SK-MEL-5 (cell line): Measurements from ENCODE around the gene KRT34. TPM values are rescaled to one million over a fixed set of nuclear protein-coding genes. Genes with fewer than 3 reads are reported as not detected.
A peak's percentile ranks its signal among the peaks of the same experiment; 100 is the strongest.
"Not testable (repeated sequence)": the region's sequence is repeated elsewhere in the genome, so short reads cannot be mapped to it uniquely, and the experiment has no call there.

Source experiments
- DNase-seq: peaks from one replicate; pipeline ENCODE4 v3.0.0-alpha.2; 2016; ENCODE audit warnings: low read depth, low spot score
- in situ Hi-C: cut with HindIII; loops from 2 replicates; pipeline ENCODE4 v1.10.0; 2016; ENCODE audit warnings: low sequenced_read_pairs, high pct_unique_total_duplicates, low pct_unique_long_range_greater_than_20kb
- total RNA-seq: library from RNA; depleted of rRNA; stranded (reverse); fragments of >200 nt; shearing (Covaris generic); gene quantifications from 2 replicates; pipeline ENCODE4 v1.2.3, GENCODE V29; 2014

KRT34 gene
- total RNA-seq, 1 experiment from 2014 or later: not detected

DNA sequence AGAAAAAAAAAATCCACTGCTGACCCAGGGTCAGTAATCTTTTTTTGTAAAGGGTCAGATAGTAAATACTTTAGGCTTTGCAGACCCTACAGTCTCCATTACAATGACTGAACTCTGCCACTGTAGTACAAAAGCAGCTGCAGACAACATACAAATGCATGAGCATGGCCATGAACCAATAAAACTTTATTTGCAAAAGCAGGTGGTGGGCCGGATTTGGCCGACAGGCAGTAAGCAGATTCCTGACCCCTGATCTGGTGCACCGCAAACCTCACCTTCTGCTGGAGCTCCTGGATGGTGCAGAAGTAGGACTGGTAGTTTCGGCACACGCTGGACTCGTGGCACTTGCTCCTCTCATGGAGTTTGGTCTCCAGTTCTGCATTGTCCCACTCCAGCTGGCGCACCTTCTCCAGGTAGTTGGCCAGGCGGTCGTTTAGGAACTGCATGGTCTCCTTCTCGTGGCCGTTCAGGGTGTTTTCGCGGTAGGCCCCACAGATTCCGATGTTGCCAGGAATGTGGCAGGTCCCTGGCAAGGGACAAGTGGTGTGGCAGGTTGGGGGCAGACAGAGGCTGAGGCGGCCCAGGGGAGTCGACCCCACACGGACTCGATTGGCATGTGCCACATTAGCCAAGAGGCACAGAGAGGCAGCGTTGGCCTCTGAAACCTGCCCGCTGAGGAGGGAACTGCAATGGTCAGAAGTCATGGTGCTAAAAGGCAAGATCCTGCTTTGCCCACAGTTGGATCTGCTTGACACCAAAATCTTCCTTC is 29.1 kb upstream of the KRT34 start:
- DNase-seq: no peak
- in situ Hi-C loops: no loop called here

DNA sequence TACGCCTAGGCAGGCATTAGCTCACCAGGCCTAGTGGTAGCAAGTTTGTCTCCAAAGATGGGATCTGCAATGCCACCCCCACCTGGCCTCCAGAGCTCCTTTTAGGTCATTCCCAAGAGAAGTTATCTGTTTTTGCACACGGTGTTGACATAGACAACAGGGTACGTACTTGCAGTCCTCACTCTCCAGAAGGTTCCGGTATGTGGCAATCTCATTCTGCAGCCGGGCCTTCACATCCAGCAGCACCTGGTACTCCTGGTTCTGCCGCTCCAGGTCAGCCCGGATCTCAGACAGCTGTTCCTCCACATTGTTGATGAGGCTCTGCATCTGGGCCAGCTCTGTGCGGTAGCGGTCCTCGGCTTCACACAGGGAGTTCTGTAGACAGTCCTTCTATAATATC is 25.1 kb upstream of the KRT34 start:
- DNase-seq: no peak
- in situ Hi-C loops: no loop called here

DNA sequence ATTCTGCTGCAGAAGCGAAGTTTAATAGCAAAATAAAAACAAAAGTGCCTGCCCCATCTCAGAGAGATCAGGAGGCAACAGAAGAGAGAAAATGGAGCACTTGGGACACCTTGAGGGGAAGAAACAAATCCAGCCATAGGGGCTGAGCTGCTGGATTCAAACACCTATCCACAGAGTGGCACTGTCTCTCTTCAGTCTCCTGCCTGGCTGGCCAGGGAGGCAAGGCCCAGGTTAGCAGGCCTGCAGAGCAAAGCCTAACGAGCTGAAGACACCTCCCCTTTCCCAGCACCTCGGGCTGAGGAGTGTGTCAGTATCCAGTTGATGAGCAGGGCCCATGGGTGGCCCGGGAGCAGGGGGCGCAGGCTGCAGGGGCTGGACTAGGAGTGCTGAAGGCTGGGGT is 24.1 kb upstream of the KRT34 start:
- in situ Hi-C loops: no loop called here
- no peak for DNase-seq

DNA sequence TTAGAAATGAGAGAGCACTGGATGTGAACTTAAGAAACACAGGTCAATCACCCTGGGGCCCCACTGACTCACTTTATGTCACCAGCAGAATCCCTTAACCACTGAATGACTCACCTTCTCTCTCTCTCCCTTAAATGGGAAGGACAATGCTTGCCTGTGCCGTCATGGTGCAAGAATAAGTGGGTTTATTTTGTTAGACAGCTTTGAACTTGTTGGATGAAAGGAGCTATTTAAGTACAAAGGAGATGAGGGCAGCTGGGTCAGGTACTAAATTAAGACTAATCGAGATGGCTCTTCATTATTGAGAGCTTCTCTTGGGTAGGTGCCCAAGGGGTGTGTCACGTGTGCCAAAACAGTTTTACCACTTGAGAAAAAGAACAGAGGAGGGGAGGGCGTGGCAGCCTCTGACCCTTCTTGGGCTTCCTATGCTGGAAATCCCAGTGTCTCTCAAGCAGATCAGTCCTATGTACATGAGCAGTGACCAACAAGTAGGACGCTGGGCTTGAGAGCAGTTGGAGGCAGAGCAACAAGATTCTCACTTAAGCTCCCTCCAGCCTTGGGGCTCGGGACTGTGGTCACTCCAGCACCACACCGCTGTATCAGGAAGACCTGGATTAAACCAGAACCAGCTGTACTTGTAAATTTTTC is 22.0 kb upstream of the KRT34 start:
- in situ Hi-C loops: no loop called here
- peak; percentile 76 for DNase-seq

DNA sequence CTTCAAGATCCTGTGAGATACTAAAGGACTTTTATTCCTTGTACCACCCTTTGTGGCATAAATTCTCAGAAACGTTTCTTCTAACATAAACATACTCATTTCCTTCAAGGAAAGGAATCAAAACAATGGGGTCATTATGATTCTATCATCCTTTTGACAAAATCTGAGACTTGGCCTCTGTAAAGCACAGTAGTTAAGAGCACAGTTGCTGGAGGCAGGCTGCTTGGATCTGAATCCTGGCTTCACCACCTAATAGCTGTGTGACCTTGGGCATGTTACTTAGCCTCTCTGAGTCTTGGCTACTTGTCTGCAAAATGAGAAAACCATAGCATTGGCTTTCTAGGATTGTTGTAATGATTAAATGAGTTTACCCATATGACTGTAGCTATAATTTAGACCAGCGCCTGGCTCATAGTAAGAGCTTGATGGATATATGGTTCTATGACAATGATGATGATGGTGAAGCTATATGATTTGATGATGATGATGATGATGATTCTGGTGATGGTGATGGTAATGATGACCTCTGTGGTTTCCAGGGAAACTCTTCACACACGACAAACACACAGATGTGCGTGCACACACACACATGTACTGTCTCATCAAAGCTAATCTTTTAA is 21.4 kb upstream of the KRT34 start:
- peak; percentile 49 for DNase-seq
- in situ Hi-C loops: no loop called here

DNA sequence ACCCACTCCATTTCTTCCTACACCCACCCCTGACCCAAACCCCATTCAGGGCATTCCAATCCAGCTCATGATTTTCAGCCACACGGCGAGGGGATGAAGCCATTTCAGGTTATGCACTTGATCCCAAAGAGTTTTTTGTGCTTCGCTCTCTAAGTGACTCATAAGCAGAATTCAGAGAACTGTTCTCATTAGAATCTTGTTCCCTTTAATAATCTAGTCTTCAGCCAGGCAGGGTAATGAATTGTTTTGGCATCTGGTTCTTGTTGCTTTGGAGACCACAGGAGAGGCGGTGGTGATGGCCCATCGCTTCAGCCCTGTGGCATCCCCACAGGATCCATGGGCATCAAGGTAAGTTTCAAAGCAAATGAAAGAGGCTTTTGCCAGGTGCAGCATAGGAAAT is 20.1 kb upstream of the KRT34 start:
- in situ Hi-C loops: no loop called here
- no peak for DNase-seq

DNA sequence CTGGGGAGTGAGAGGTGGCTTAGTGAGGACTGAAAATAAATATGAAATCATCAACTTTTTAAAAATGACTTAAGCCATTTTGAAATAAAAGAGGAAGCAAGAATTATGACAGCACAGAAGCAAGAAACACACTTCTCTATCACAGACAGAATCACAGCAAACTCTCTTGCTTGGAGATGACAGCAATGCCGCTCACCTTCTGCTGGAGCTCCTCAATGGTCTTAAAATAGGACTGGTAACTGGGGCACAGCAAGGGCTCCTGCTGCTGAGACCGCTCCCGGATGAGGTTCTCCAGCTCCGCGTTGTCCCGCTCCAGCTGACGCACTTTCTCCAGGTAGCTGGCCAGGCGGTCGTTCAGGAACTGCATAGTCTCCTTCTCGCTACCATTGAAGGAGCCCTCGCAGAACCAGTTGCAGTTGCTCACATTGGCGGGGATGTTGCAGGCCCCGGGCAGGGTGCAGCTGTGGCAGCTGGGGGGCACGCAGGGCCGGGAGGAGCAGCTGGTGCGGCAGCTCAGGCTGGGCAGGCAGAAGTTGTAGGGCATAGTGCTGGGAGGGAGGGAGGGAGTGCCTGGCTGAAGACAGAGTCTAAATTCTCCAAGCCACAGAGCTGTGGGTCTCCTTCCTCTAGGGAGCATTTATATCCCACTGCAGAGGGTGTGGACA is 15.0 kb upstream of the KRT34 start, which contains the start of gene KRT31:
Gene KRT31, minus strand, starts transcription at position 613 of the 665 bp plus-strand sequence. Its CDS starts 69 bp downstream, at position 544.
- DNase-seq: no peak
- in situ Hi-C loops: no loop called here

DNA sequence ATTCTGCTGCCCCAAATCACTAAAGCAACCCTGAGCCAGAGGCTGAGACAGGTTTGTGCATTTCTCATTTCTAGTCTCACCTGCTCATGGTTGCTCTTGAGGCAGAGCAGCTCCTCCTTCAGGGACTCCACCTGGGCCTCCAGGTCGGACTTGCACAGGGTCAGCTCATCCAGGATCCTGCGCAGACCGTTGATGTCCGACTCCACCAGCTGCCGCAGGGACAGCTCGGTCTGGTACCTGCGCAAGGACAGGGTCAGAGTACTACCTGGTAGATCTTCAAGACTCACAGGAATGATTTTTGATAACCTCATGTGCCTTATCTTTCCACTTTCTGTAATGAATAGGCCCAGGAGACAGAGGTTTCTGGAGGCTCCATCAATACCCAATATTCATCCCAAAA is 14.2 kb upstream of the KRT34 start:
- no peak for DNase-seq
- in situ Hi-C loops: no loop called here

DNA sequence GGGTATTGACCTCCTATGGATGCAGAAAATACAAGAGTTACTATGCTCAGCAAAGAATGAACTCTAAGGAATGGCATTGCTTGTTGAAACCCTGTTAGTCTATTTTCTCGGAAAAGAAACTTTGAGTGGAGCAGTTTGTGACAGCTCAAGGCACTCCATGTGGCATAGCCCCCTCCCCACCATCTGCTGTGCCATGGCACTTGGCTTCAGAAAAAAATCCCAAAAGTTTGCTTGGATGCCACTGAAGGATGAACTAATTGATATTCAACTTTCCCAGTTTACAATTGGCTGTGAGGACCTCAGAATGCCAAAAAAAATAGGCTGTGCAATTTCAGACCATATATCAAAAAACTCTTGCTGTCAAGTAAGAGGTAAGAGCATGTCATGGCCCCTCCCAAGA is 13.5 kb upstream of the KRT34 start:
- in situ Hi-C loops: no loop called here
- DNase-seq: no peak

DNA sequence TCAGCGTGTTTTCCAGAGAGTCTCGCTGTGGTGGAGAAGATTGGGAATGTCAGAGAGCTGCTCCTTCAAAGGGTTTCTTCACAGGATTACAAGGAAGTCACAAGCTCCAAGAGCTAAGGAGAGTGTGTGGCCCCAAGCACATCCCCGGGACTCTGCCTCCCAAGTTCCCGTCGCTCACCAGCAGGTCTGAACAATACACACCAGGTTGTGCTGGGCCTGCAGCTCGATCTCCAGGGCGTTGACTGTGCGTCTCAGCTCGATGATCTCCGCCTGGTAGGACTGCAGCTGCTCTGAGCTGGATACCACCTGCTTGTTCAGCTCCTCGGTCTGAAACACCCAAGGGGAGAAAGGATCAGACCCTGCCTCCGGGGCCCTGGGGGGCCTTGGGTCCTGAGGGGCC is 12.9 kb upstream of the KRT34 start:
- DNase-seq, in situ Hi-C loops: not testable (repeated sequence)

DNA sequence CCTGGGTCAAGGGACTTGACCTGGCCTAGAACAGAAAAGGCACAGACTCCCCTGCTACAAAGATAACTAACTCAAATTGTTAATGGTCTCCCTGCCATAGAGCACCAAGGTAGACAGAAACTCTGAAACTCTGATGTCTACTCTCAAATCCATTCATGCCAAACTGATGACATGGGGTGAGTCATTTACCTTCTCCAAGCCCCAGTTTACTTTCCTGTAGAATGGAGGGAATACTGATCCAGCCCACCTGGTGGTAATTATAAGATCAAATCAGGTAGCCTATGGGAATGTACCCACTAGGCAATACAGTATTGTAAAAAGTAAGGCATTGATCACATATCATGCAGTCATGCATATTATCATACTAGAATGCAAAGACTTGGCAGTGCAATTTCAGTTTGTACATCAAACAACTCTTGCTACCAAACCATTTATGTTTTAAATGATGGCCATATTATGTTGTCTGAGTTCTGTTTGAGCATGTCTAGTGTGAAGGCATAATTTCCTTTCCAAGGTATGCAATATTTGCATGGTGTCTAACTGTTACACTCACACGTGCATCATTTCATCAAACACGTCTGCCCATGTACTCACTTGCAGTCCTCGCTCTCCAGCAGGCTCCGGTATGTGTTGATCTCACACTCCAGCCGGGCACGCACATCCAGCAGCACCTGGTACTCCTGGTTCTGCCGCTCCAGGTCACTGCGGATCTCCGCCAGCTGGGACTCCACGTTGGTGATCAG is 12.3 kb upstream of the KRT34 start:
- in situ Hi-C loops: no loop called here
- DNase-seq: no peak

DNA sequence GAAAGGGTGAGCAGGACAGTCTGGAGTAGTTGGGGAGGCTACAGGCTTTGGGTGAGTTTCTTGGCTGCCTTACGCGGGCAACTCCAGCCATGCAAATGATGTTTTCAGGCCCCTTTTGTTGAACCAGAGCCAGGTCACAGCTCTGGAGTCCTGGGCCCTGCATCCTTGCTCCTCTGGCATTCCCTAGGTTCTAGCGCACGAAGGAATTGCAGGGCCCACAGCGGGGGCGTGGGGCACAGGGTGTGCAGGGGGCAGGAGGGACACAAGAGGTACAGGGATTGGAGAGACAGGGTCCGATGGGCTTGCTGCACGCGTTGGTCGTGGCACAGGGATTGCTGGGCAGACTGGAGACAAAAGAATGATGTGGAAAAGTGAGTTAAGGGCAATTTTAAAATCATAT is 11.7 kb upstream of the KRT34 start:
- in situ Hi-C loops: no loop called here
- DNase-seq: no peak

DNA sequence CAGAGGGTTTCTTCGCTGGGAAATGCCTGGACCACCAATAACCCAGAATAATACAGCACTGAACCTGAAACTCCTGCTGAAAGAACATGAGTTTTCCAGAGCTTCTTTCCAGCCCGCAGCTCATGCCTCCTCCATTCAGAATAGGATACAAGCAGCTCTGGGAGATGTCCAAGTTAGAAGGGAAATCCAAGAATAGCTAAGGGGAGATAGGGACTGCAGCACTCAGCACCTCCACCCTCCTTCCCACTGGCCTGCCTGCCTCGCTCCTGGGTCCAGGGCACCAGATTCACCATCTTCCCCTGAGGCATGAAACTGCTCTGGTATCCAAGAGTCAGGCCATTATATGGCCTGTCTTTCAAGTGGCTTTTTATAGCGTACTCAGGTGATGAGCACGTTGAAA is 11.2 kb upstream of the KRT34 start:
- DNase-seq: no peak
- in situ Hi-C loops: no loop called here

DNA sequence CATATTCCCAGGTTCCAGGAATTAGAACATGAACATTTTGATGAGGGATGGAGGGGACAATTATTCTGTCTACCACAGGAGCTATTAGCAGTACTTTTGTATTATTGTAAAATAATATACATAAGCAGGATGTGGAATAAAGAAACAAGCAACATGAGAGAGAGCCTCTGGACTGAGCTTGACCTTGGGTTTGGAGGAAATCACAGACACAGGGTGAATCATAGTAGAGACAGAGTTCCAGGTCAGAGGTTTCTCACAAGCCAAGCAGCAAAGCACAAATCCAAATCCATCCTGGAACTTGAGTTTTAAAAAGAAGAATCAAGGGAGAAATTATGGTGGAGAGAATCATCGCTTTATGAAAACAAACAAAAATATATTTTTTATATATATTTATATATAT is 10.2 kb upstream of the KRT34 start:
- DNase-seq: no peak
- in situ Hi-C loops: no loop called here

DNA sequence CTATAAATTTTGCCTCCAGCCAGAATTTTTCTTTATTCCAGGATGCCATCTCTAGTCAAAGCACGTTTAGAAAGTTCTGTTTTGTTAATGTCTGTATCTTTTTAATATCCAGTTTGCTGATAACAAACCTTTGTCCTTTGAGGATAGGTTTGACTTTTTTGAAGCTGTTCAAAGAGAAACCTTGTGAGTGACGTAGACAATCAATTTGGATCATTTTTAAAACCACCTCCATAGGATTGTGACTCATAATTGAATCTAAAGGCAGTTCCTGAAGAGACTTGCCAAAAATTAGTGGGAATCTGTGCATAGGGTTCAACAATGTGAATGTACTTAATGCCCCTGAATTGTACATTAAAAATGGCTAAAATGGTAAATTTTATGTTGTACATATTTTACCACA is 9.4 kb upstream of the KRT34 start:
- in situ Hi-C loops: no loop called here
- DNase-seq: no peak

DNA sequence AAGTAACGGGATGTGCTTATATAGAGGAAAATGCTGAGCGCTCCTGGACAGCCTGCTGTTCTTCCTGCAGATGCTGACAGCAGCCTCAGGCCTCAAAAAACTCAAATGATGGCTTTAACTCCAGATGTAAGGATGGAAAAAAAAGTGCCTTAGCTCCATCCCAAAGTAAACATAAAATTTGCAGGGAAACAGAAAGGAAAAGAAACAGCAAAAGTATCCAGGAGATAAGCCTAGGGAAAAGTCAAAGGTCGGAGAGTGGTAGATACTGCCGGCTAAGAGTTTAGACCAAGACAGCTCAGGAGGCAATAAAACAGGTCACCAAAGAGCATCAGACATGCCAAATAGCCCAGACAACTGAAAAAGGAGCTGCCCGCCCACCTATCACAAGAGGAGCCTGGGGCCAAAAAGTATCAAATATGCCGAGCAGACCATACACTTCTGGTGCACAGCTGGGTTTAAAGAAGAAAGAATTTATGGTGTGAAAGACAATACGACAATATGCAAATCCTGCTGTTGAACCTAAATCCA is 8.4 kb upstream of the KRT34 start:
- in situ Hi-C loops: no loop called here
- DNase-seq: no peak

DNA sequence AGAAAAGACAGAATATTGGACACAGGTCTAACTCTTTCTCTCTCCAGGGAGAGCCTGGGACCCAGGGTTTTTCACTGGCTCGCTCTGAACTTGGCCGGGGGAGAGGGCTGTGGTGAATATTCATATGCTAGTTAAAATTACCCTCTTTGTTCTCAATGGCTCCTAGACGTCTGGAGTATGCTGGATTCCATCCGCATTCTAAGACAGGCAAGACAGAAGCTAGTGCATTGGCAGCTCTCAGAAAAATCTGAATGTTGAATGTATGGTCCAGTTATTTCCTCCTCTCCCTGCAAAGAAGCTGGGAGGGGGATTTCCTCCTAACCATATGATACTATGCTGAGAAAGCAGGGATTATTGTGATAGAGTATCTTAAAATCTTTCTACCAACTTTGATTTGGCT is 5.6 kb upstream of the KRT34 start:
- in situ Hi-C loops: no loop called here

DNA sequence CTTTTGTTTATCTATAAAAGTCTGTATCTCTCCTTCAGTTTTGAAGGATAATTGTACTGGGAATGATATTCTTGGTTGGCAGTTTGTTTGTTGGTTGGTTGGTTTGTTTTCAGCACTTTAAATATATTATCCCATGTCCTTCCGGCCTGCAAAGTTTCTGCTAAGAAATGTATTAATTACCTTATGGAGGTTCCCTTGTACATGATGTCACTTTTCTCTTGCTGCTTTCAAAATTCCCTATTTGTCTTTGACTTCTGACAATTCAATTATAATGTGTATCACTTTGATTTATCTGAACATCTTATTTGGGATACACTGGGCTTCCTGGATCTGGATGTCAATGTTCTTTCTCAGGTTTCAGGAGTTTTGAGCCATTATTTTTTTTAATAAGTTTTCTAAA is 4.1 kb upstream of the KRT34 start:
- no peak for DNase-seq
- in situ Hi-C loops: no loop called here

More for the DNA sequence above, 5.6 kb upstream of the KRT34 start:
- no peak for DNase-seq
